GM23248 (cell line): ENCODE results near the gene ZC3H18. TPM values are rescaled to one million over a fixed set of nuclear protein-coding genes. Genes with fewer than 3 reads are reported as not detected.

ENCODE experiments used
- DNase-seq: peaks from one replicate; pipeline ENCODE4 v3.0.0-alpha.2; 2015
- H2AFZ ChIP-seq: fragments of 200-600 bp; sonication (generic); 2 replicates; pipeline ENCODE4 v1.6.1; 2016; ENCODE audit warnings: antibody characterized with exemption
- H3F3A ChIP-seq: fragments of 200-600 bp; sonication (generic); 2 replicates; pipeline ENCODE4 v1.6.1; 2016; ENCODE audit warnings: mild to moderate bottlenecking, antibody characterized with exemption, mixed run types; ENCODE audit not compliant: insufficient read depth
- H3K27ac ChIP-seq: fragments of 200-600 bp; sonication (generic); 2 replicates; pipeline ENCODE4 v1.5.1; 2016; ENCODE audit warnings: mild to moderate bottlenecking
- H3K27me3 ChIP-seq: fragments of 200-600 bp; sonication (generic); replicated peaks from 2 replicates; pipeline ENCODE4 v1.6.1; 2016; ENCODE audit warnings: mild to moderate bottlenecking; ENCODE audit not compliant: insufficient read depth
- H3K36me3 ChIP-seq: fragments of 200-600 bp; sonication (generic); 2 replicates; pipeline ENCODE4 v1.6.1; 2016; ENCODE audit warnings: low read depth, mild to moderate bottlenecking
- H3K4me1 ChIP-seq: fragments of 200-600 bp; sonication (generic); 2 replicates; pipeline ENCODE4 v1.6.1; 2016; ENCODE audit warnings: mild to moderate bottlenecking; ENCODE audit not compliant: insufficient read depth
- H3K4me2 ChIP-seq: fragments of 200-600 bp; sonication (generic); one replicate; pipeline ENCODE4 v1.6.1; 2016; ENCODE audit warnings: mild to moderate bottlenecking; ENCODE audit not compliant: unreplicated experiment
- H3K4me3 ChIP-seq: fragments of 200-600 bp; sonication (generic); 2 replicates; pipeline ENCODE4 v1.5.1; 2016; ENCODE audit warnings: mild to moderate bottlenecking
- H3K79me2 ChIP-seq: fragments of 200-600 bp; sonication (generic); 2 replicates; pipeline ENCODE4 v1.6.1; 2016; ENCODE audit warnings: mild to moderate bottlenecking; ENCODE audit not compliant: insufficient read depth
- H3K9ac ChIP-seq: fragments of 200-600 bp; sonication (generic); 2 replicates; pipeline ENCODE4 v1.6.1; 2016; ENCODE audit warnings: mild to moderate bottlenecking
- H3K9me2 ChIP-seq: fragments of 200-600 bp; sonication (generic); 2 replicates; pipeline ENCODE4 v1.6.1; 2016; ENCODE audit warnings: mixed run types, mild to moderate bottlenecking, moderate library complexity; ENCODE audit not compliant: insufficient read depth
- H3K9me3 ChIP-seq: fragments of 200-600 bp; sonication (generic); one replicate; pipeline ENCODE4 v1.6.1; 2017; ENCODE audit warnings: low read depth
- H4K20me1 ChIP-seq: fragments of 200-600 bp; sonication (generic); 2 replicates; pipeline ENCODE4 v1.6.0; 2016; ENCODE audit not compliant: insufficient read depth
- EZH2 ChIP-seq: fragments of 200-600 bp; sonication (generic); IDR thresholded peaks from 2 replicates; pipeline ENCODE4 v1.6.1; 2018; ENCODE audit warnings: antibody characterized with exemption, mild to moderate bottlenecking; ENCODE audit not compliant: insufficient read depth, poor library complexity, severe bottlenecking
- EZH2phosphoT487 ChIP-seq: fragments of 200-600 bp; sonication (generic); IDR thresholded peaks from 2 replicates; pipeline ENCODE4 v1.6.1; 2018; ENCODE audit warnings: antibody characterized with exemption, moderate library complexity, mild to moderate bottlenecking, low read depth; ENCODE audit not compliant: insufficient read depth
- WGBS, 2 experiments: methylation state at CpG; one replicate each; pipeline ENCODE4 v1.1.6; 2015 to 2017; ENCODE audit warnings: low lambda C conversion rate in 2 of 2, low coverage in 1 of 2; ENCODE audit errors: missing lambda C conversion rate in 2 of 2; 5-methylcytosine and 5-hydroxymethylcytosine counted together
- in situ Hi-C: fragments of 300-500 bp; cut with MboI; formaldehyde crosslinking; loops from 2 replicates; pipeline ENCODE4 v1.15.0; 2020
- polyA plus RNA-seq: library from polyadenylated mRNA; unstranded; fragments of >200 nt; fragmentation: Nextera tagmentation; extraction: Ambion mirVana; gene quantifications from 2 replicates; pipeline ENCODE4 v1.2.1, GENCODE V29; 2016
- total RNA-seq: library from RNA; depleted of rRNA; stranded (reverse); fragments of >200 nt; shearing (Covaris generic); gene quantifications from 2 replicates; pipeline ENCODE4 v1.2.3, GENCODE V29; 2014

ZC3H18 gene
- total and polyA plus RNA-seq, 2 experiments from 2014 or later, result 9.7 to 24.9 TPM

DNA sequence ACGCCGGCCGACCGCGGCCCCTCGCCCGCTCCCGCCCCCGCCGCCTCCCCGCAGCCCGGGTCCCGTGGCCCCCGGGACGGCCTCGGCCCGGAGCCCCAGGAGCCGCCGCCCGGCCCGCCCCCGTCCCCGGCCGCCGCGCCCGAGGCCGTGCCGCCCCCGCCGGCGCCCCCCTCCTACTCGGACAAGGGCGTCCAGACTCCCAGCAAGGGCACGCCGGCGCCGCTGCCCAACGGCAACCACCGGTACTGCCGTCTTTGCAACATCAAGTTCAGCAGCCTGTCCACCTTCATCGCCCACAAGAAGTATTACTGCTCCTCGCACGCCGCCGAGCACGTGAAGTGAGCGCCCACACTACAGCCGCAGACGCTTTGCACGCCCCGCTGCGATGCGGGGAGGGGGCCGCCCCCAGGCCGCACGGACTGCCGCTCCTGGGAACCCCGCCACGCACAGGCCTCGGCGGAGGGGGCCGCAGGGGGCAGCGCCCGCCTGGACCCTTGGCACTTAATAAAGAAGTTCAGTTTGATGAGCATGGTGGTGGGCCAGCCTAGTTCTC is 35.5 kb upstream of the ZC3H18 start:
- Histone ChIP-seq H2AFZ (no peak overlapping the region), H3K9ac (peak overlapping the region; percentile 92), H3K9me3 (no peaks in the 10 kb centered on the region), H3K4me3 (peak overlapping the region; percentile 90), H3K36me3 (no peaks in the 10 kb centered on the region), H3K79me2 (no peaks in the 10 kb centered on the region), H3K27me3 (no peaks in the 10 kb centered on the region), H3K4me2 (peak overlapping the region; percentile 78), H3K27ac (no peak overlapping the region), H3K4me1 (peaks cover 5% of the 10 kb centered on the region), H4K20me1 (no peaks in the 10 kb centered on the region), H3F3A (0 out of 2 replicates have a peak, but pooled peaks cover 6% of the 10 kb centered on the region), H3K9me2 (no peaks in the 10 kb centered on the region)
- in situ Hi-C loops, result no loop called here
- peak; percentile 82 for DNase-seq
- WGBS, 2 experiments, result 4 to 7% methylated on average over 26 to 41 of the region's 65 CpGs
- TF ChIP-seq EZH2phosphoT487, result no peak
- no peak for TF ChIP-seq EZH2

DNA sequence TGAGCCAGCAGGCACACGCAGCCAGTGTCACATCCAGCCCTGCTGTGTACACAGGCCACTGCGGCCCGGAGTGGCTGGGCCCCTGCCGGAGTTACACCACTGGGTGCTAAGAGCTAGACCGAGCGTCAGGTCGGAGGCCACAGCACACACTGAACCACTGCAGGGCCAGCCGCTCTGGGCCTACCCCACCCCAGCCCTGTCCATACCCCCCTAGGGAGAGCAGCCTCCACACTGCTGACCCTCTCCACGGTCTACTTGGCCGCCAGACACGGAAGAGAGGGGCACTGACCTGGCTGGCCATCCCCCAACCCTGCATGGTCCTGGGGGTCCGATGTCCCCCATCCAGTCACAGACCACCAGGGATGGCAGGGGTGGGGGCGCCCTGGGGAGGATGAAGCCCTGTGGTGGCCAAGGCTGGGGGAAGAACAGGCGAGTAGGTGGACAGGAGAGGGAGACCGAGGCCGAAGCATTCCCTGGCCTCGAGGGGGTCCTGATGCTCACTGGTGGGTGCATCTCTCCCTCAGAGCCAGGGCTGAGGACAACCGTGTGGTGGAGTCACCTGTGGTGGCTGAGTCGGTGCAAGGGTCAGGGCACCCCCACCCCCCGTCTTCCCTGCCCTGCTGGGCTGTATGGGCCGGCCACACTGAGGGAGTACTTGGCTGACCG is 34.9 kb upstream of the ZC3H18 start:
- DNase-seq, result no peak
- Histone ChIP-seq H3K9me3 (no peaks in the 10 kb centered on the region), H3K4me1 (peaks cover 5% of the 10 kb centered on the region), H3K79me2 (no peaks in the 10 kb centered on the region), H3K9me2 (no peaks in the 10 kb centered on the region), H4K20me1 (no peaks in the 10 kb centered on the region), H3K27me3 (no peaks in the 10 kb centered on the region), H3K4me3 (peak overlapping the region; percentile 76), H3F3A (0 out of 2 replicates have a peak, but pooled peaks cover 6% of the 10 kb centered on the region), H3K9ac (peak overlapping the region; percentile 65), H3K4me2 (peak overlapping the region; percentile 78), H3K27ac (no peak overlapping the region), H3K36me3 (no peaks in the 10 kb centered on the region), H2AFZ (no peak overlapping the region)
- WGBS, 2 experiments, result 79% methylated on average over 21 to 22 of the region's 22 CpGs
- TF ChIP-seq EZH2phosphoT487, result no peak
- no peak for TF ChIP-seq EZH2
- in situ Hi-C loops, result no loop called here

DNA sequence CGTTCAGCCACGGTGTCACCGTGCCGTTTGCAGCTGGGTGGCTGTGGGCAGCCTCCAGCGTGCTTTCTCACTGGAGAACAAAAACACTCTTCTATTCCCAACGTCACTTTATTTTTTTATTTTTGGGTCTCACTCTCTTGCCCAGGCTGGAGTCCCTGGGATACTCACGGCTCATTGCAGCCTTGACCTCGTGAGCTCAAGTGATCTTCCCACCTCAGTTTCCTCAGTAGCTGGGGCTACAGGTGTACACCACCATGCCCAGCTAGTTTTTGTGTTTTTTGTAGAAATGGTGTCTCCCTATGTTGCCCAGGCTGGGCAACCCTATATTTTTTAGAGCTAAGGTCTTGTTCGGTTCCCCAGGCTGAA is 34.4 kb upstream of the ZC3H18 start:
- Histone ChIP-seq H3K4me1 (peaks cover 5% of the 10 kb centered on the region), H4K20me1 (no peaks in the 10 kb centered on the region), H3K9me2 (no peaks in the 10 kb centered on the region), H3K9ac (no peak overlapping the region), H3K4me2 (no peak overlapping the region), H3K36me3 (no peaks in the 10 kb centered on the region), H3K27ac (no peak overlapping the region), H3K9me3 (no peaks in the 10 kb centered on the region), H3K79me2 (no peaks in the 10 kb centered on the region), H2AFZ (no peak overlapping the region), H3K4me3 (no peak overlapping the region), H3F3A (0 out of 2 replicates have a peak, but pooled peaks cover 6% of the 10 kb centered on the region), H3K27me3 (no peaks in the 10 kb centered on the region)
- no peak for DNase-seq
- in situ Hi-C loops, result no loop called here
- TF ChIP-seq EZH2 (no peak), EZH2phosphoT487 (no peak)
- 85 to 86% methylated on average over 9 of the region's 9 CpGs for WGBS, 2 experiments

DNA sequence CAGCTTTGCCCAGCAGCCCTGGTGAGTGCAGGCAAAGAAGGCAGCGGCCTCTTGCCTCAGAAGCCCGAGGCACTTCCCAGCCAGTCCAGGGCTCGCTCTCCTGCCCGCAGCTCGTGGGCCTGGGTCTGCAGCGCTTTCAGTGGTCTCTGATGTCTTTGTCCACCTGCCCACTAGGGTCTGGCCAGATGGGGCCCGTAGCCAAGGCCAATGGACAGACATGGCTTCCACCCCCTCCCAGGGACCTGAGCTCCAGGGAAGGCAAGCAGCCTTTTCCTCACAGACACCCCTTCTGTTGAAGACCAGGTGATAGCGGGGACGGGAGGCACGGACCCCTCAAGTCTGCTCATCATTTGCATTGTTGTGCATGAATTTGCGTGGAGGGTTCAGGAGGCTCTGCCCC is 33.7 kb upstream of the ZC3H18 start:
- in situ Hi-C loops, result no loop called here

More for the DNA sequence above, 33.7 kb upstream of the ZC3H18 start:
- no peaks in the 10 kb centered on the region for H3K9me2 ChIP-seq
- no peak overlapping the region for H3K4me3 ChIP-seq
- H3K9me3 ChIP-seq, result no peaks in the 10 kb centered on the region
- H2AFZ ChIP-seq, result no peak overlapping the region
- H3K4me2 ChIP-seq, result no peak overlapping the region
- H3K9ac ChIP-seq, result no peak overlapping the region
- no peak overlapping the region for H3K27ac ChIP-seq
- no peaks in the 10 kb centered on the region for H3K36me3 ChIP-seq
- H3K27me3 ChIP-seq, result no peaks in the 10 kb centered on the region
- H4K20me1 ChIP-seq, result no peaks in the 10 kb centered on the region
- no peaks in the 10 kb centered on the region for H3K79me2 ChIP-seq
- WGBS, 2 experiments, result 83 to 84% methylated on average over 11 of the region's 11 CpGs
- no peak for DNase-seq
- TF ChIP-seq EZH2phosphoT487 (no peak), EZH2 (no peak)
- H3K4me1 ChIP-seq, result peaks cover 5% of the 10 kb centered on the region
- H3F3A ChIP-seq, result 0 out of 2 replicates have a peak, but pooled peaks cover 6% of the 10 kb centered on the region
